ENCODE data around the gene MAST2. TPM values are rescaled to one million over a fixed set of nuclear protein-coding genes. Genes with fewer than 3 reads are reported as not detected.

Gene MAST2
- total RNA-seq, 1 experiment from 2014 or later: 37.2 TPM

DNA sequence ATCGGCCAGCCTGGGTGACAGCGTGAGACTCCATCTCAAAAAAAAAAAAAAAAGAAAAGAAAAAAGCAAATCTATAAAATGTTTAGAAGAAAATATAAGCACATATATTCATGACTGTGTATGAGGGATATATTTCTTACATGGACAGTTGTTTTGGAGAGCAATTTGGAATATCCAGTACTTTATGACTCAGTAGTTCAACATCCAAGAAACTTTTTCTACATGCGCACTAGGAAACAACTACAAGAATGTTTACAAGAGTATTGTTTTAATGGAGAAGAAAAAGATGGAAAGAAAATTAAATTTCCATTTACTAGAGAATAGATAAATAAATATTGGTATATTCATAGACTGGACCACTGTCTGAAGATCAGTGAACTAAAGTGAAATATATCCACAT is 77.5 kb downstream of the MAST2 start (continued):
- TF ChIP-seq PRDM15 (CRISPR knock-in tag; IDR thresholded peaks at IDR 0.05) (no peak), MLX (CRISPR knock-in tag; IDR thresholded peaks at IDR 0.05) (no peak), FOXP4 (CRISPR knock-in tag; IDR thresholded peaks at IDR 0.05) (no peak), E2F4 (CRISPR knock-in tag; IDR thresholded peaks at IDR 0.05; ENCODE audit: borderline replicate concordance, low read depth) (no peak), ZBTB21 (CRISPR knock-in tag; IDR thresholded peaks at IDR 0.05; ENCODE audit: borderline replicate concordance) (no peak), ZNF232 (CRISPR knock-in tag; IDR thresholded peaks at IDR 0.05) (no peak)

DNA sequence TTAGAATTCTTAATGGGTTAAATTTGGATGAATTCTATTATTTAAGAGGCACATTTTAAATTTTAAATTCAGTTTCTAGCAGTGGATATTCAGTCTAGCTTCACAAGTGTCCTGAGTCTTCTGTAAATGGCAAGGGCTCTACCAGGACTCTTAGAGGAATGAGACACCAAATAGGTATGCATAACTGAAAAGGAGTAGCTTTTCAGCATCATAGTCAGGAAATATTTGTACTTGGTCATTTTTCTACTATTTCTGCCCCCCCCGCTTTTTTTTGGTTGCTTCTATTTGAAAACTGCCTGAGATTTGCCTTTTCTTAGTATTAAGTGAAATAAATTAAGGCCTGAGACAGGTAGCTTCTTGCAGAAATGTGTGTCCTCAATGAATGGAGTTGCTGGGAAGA is 80.2 kb downstream of the MAST2 start:
- H3K27me3 Mint-ChIP-seq (ENCODE audit: low read depth): no peaks in the 10 kb centered on the region
- no peaks in the 10 kb centered on the region for H3K36me3 Mint-ChIP-seq
- no peak overlapping the region for H3K4me3 Mint-ChIP-seq
- no peak for TF ChIP-seq ZBTB43 (CRISPR knock-in tag; IDR thresholded peaks at IDR 0.05)
- TF ChIP-seq NFE2L1 (CRISPR knock-in tag; IDR thresholded peaks at IDR 0.05): no peak
- no peak for TF ChIP-seq ERG (CRISPR knock-in tag; IDR thresholded peaks at IDR 0.05)
- no peak for TF ChIP-seq TP53 (CRISPR knock-in tag; IDR thresholded peaks at IDR 0.05)
- TF ChIP-seq, protein P1, sequence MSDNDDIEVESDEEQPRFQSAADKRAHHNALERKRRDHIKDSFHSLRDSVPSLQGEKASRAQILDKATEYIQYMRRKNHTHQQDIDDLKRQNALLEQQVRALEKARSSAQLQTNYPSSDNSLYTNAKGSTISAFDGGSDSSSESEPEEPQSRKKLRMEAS (CRISPR knock-in tag; IDR thresholded peaks at IDR 0.05): no peak
- TF ChIP-seq, protein P2, sequence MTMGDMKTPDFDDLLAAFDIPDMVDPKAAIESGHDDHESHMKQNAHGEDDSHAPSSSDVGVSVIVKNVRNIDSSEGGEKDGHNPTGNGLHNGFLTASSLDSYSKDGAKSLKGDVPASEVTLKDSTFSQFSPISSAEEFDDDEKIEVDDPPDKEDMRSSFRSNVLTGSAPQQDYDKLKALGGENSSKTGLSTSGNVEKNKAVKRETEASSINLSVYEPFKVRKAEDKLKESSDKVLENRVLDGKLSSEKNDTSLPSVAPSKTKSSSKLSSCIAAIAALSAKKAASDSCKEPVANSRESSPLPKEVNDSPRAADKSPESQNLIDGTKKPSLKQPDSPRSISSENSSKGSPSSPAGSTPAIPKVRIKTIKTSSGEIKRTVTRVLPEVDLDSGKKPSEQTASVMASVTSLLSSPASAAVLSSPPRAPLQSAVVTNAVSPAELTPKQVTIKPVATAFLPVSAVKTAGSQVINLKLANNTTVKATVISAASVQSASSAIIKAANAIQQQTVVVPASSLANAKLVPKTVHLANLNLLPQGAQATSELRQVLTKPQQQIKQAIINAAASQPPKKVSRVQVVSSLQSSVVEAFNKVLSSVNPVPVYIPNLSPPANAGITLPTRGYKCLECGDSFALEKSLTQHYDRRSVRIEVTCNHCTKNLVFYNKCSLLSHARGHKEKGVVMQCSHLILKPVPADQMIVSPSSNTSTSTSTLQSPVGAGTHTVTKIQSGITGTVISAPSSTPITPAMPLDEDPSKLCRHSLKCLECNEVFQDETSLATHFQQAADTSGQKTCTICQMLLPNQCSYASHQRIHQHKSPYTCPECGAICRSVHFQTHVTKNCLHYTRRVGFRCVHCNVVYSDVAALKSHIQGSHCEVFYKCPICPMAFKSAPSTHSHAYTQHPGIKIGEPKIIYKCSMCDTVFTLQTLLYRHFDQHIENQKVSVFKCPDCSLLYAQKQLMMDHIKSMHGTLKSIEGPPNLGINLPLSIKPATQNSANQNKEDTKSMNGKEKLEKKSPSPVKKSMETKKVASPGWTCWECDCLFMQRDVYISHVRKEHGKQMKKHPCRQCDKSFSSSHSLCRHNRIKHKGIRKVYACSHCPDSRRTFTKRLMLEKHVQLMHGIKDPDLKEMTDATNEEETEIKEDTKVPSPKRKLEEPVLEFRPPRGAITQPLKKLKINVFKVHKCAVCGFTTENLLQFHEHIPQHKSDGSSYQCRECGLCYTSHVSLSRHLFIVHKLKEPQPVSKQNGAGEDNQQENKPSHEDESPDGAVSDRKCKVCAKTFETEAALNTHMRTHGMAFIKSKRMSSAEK (CRISPR knock-in tag; IDR thresholded peaks at IDR 0.05; ENCODE audit: borderline replicate concordance): no peak
- TF ChIP-seq TEAD4 (CRISPR knock-in tag; IDR thresholded peaks at IDR 0.05): no peak
- no peak for TF ChIP-seq ZNF138 (CRISPR knock-in tag; conservative IDR thresholded peaks at IDR 0.05)
- DNase-seq (ENCODE audit: low spot score) (no peak), ATAC-seq (no peak)
- H3K4me1 Mint-ChIP-seq: peaks cover 5% of the 10 kb centered on the region; the same call in 1 of the 2 replicates
- no peaks in the 10 kb centered on the region for H3K9me3 Mint-ChIP-seq
- no peak overlapping the region for H3K27ac Mint-ChIP-seq
- POLR2A ChIA-PET: interaction anchor here (0.6 kb wide), 1 partner anchor 392 kb away, joined by 3 read pairs; no protein-coding TSS in a partner anchor
- CTCF ChIA-PET: interaction anchor here (0.9 kb wide), 1 partner anchor 340 kb away, joined by 3 read pairs; no protein-coding TSS in a partner anchor
